PFSK-1 (cell line): ENCODE measurements around the gene IER3.

Source experiments
- FOXP2 ChIP-seq: optimal IDR thresholded peaks from 2 replicates; pipeline ENCODE3; 2011; ENCODE audit warnings: borderline replicate concordance, control low read depth, inconsistent platforms; ENCODE audit not compliant: insufficient read depth; ENCODE audit errors: extremely low read length, extremely low read depth
- POLR2AphosphoS5 ChIP-seq: IDR thresholded peaks from 2 replicates; pipeline ENCODE4 v1.6.1; 2012; ENCODE audit warnings: low read depth, mild to moderate bottlenecking, control low read depth, low read length, moderate library complexity
- REST ChIP-seq, 2 experiments: IDR thresholded peaks; 2 replicates each; pipeline versions ENCODE4 v1.6.1 to v1.8.0; 2011 to 2012; ENCODE audit warnings: low read depth in 2 of 2, low read length in 2 of 2, control low read depth in 1 of 2, inconsistent platforms in 1 of 2, mild to moderate bottlenecking in 1 of 2, moderate library complexity in 1 of 2; ENCODE audit not compliant: insufficient read depth in 1 of 2
- SIN3A ChIP-seq: IDR thresholded peaks from 2 replicates; pipeline ENCODE4 v1.6.1; 2012; ENCODE audit warnings: mild to moderate bottlenecking, low read length, moderate library complexity, borderline replicate concordance; ENCODE audit not compliant: insufficient read depth
- TAF1 ChIP-seq: IDR thresholded peaks from 2 replicates; pipeline ENCODE4 v1.6.1; 2012; ENCODE audit warnings: low read length, control low read depth, borderline replicate concordance; ENCODE audit not compliant: insufficient read depth

Gene IER3

DNA sequence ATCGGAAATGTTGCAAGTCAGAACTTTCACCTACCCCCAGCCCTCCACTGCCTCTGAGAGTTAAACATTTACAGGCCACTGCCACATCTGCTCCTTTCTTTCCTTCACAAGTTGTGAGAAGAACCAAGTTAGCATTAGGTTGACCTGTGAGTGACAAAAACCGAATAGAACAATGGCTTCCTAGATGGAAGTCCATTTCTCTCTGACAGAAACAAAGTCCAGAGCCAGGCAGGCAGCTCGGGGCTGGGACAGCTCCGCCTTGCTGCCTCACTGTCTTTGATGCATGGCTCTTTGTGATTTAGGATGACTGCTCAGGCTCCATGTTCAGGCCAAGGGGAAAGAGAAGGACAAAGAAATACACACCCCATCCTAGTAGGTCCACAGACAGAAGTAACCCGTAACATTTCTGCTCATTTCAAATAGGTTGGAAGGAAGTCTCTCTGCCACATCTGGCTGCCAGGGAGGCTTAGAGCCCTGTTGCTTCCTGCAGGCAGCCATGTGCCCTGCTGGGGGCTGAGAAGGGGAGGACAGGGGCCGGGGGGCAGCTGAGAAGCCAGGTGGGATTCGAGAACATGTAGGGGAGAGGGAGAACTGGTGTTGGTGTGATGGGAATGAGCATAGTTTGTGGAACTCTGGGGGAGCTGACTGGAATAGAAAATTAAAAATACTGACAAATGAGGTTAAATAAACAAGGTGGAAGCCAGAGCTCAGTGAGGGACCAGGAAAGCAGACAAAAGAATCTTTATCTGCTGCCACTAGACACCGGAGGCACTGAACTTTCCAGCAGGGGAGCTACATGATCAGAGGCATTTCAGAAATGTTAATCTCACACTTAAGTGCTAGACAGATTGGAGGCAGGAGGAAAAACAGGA, 19.5 kb upstream of the IER3 start:
- TF ChIP-seq SIN3A (no peak), TAF1 (peak; percentile 16; the same call in 1 of the 2 replicates), REST (IDR thresholded peaks at IDR 0.05; ENCODE audit: insufficient read depth in 1 of 2, low read depth in 2 of 2, low read length in 2 of 2) (peak in 1 of 2 experiments; percentile 60; a peak in 1 of 4 replicates)

DNA sequence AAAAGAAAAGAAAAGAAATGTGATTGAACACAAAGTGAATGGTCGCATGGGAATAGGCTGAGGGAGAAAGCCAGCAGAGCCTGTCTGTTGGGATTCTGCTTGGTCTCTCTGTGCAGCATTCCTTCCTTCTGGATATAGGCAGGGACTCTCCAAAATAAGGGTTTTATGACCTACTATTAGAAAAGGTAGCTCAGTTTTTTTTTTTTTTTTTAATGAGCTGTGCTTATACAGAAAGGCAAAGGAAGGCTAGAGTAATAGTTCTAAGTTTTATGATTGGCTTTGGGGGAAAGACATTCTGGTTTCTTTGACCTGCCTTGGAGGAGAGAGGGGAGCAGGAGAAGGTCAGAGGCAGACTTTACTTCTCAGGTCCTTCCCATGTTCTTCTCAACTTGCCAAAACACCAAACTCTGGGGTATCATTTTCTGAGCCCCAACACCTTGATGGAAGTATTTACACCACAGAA, 18.8 kb upstream of the IER3 start:
- TF ChIP-seq REST (IDR thresholded peaks at IDR 0.05; ENCODE audit: insufficient read depth in 1 of 2, low read depth in 2 of 2, low read length in 2 of 2) (no peak), SIN3A (no peak), FOXP2 (no peak), POLR2AphosphoS5 (no peak)

DNA sequence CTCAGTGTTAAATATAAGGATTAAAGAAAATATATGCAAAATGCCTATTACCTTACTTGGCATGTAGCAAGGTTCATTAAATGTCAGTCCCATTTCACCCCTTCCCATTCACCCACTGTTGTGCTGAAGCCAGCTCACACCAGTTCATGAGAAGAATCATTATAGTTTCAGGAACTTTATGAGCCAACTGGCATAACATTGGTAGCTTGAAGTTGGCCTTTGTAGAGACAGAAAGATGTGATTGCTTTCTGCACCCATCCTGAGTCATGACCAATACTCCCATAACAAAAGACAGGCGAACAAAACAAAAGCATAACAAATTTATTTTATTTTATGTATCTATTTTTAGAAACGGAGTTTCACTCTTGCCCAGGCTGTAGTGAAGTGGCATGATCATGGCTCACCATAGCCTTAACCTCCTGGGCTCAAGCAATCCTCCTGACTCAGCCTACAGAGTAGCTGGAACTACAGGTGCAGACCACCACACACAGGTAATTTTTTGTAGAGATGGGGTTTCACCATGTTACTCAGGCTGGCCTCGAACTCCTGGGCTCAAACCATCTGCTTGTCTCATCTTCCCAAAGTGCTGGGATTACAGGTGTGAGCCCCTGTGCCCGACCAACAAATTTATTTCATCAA, 17.6 kb upstream of the IER3 start:
- TF ChIP-seq FOXP2 = no peak
- no peak for TF ChIP-seq SIN3A
- no peak for TF ChIP-seq POLR2AphosphoS5
- no peak for TF ChIP-seq REST (IDR thresholded peaks at IDR 0.05; ENCODE audit: insufficient read depth in 1 of 2, low read depth in 2 of 2, low read length in 2 of 2)
- no peak for TF ChIP-seq TAF1

DNA sequence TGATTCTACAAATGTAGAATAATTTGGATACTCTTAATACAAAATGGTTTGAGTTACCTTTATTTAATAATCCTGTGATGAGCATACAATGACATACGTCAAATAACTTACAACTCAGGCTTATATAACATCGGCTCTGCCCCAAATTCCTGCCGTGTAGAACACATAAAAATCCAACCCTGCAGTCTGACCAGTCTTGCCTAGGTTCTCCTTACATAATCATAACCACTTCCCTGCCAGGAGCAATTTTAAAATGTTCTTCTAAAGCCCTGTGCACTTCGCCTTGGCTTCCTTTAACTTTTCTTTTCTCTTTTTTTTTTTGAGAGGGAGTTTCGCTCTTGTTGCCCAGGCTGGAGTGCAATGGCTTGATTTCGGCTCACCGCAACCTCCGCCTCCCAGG, 16.2 kb upstream of the IER3 start:
- no peak for TF ChIP-seq REST (IDR thresholded peaks at IDR 0.05; ENCODE audit: insufficient read depth in 1 of 2, low read depth in 2 of 2, low read length in 2 of 2)
- TF ChIP-seq FOXP2 = no peak
- no peak for TF ChIP-seq TAF1
- TF ChIP-seq SIN3A = no peak
- no peak for TF ChIP-seq POLR2AphosphoS5
